IMR-90 (cell line): ENCODE measurements around the gene MFN2. TPM values are rescaled to one million over a fixed set of nuclear protein-coding genes. Genes with fewer than 3 reads are reported as not detected.
A peak's percentile ranks its signal among the peaks of the same experiment; 100 is the strongest.

ENCODE experiments used
- ATAC-seq: fragments of 200-7000 bp; cut with Tn5 transposase; 2 replicates; pipeline ENCODE4 v1.9.1; 2020; ENCODE audit warnings: low read depth, mild to moderate bottlenecking, moderate library complexity
- BruUV-seq: library from RNA; stranded (reverse); fragments of 400-500 nt; replicated peaks from 2 replicates; lab custom pipeline; 2021; lab: Mats Ljungman, UMichigan
- CTCF ChIA-PET: fragments of 300-600 bp; formaldehyde crosslinking; extraction: SDS; loops from one replicate; lab custom pipeline; 2021; ENCODE audit warnings: antibody characterized with exemption; lab: Yijun Ruan, JAX
- POLR2A ChIA-PET: fragments of 300-600 bp; sonication (Branson Sonifier 250); formaldehyde crosslinking; loops from one replicate; lab custom pipeline; 2022; ENCODE audit warnings: antibody characterized with exemption; ENCODE audit not compliant: unreplicated experiment; lab: Charles Lee
- DNase-seq: peaks from one replicate; pipeline ENCODE4 v3.0.0; 2013
- H2AFZ ChIP-seq: replicated peaks from 2 replicates; pipeline ENCODE3; 2013; ENCODE audit warnings: low read length, mild to moderate bottlenecking; ENCODE audit not compliant: poor library complexity
- H2AK5ac ChIP-seq: 2 replicates; pipeline ENCODE4 v1.6.1; 2013; ENCODE audit warnings: low read depth, low read length, inconsistent platforms
- H2AK9ac ChIP-seq: replicated peaks from 2 replicates; pipeline ENCODE3; 2013; ENCODE audit warnings: mild to moderate bottlenecking, low read depth, low read length, moderate library complexity; ENCODE audit not compliant: poor library complexity
- H2BK120ac ChIP-seq: 2 replicates; pipeline ENCODE4 v1.6.1; 2013; ENCODE audit warnings: low read depth, low read length, inconsistent platforms
- H2BK15ac ChIP-seq: 3 replicates; pipeline ENCODE4 v1.6.1; 2013; ENCODE audit warnings: low read depth, low read length, inconsistent platforms
- H2BK20ac ChIP-seq: 2 replicates; pipeline ENCODE4 v1.6.1; 2013; ENCODE audit warnings: low read depth, mild to moderate bottlenecking, inconsistent platforms, low read length, moderate library complexity
- H2BK5ac ChIP-seq: 2 replicates; pipeline ENCODE4 v1.6.1; 2013; ENCODE audit warnings: mild to moderate bottlenecking, low read depth, low read length, inconsistent platforms; ENCODE audit not compliant: poor library complexity, severe bottlenecking
- H3K14ac ChIP-seq: replicated peaks from 2 replicates; pipeline ENCODE4 v1.6.1; 2013; ENCODE audit warnings: low read depth, low read length, inconsistent platforms
- H3K18ac ChIP-seq: 2 replicates; pipeline ENCODE4 v1.6.1; 2013; ENCODE audit warnings: low read depth, low read length, control low read depth
- H3K23ac ChIP-seq: 2 replicates; pipeline ENCODE4 v1.6.1; 2013; ENCODE audit warnings: low read depth, low read length, inconsistent platforms
- H3K27ac ChIP-seq: 2 replicates; pipeline ENCODE4 v1.5.1; 2013; ENCODE audit warnings: mild to moderate bottlenecking, control low read depth, low read length; ENCODE audit not compliant: insufficient read depth
- H3K27me3 ChIP-seq: 2 replicates; pipeline ENCODE4 v1.6.1; 2013; ENCODE audit warnings: low read length; ENCODE audit not compliant: control insufficient read depth, insufficient read depth
- H3K36me3 ChIP-seq: 2 replicates; pipeline ENCODE4 v1.6.1; 2013; ENCODE audit warnings: low read length, mixed read lengths; ENCODE audit not compliant: control insufficient read depth, insufficient read depth
- H3K4ac ChIP-seq: 2 replicates; pipeline ENCODE4 v1.6.1; 2013; ENCODE audit warnings: low read depth, low read length, inconsistent platforms
- H3K4me1 ChIP-seq: 2 replicates; pipeline ENCODE4 v1.6.1; 2013; ENCODE audit warnings: low read length, mixed read lengths; ENCODE audit not compliant: control insufficient read depth, insufficient read depth
- H3K4me2 ChIP-seq: 2 replicates; pipeline ENCODE4 v1.6.1; 2013; ENCODE audit warnings: low read depth, mild to moderate bottlenecking, control low read depth, low read length, moderate library complexity
- H3K4me3 ChIP-seq: 2 replicates; pipeline ENCODE4 v1.5.1; 2013; ENCODE audit warnings: low read depth, mild to moderate bottlenecking, control low read depth, low read length, moderate library complexity; ENCODE audit not compliant: insufficient read depth
- H3K56ac ChIP-seq: 2 replicates; pipeline ENCODE4 v1.6.1; 2013; ENCODE audit warnings: low read length, inconsistent platforms; ENCODE audit not compliant: insufficient read depth; ENCODE audit errors: extremely low read depth
- H3K79me1 ChIP-seq, 2 experiments: 2 replicates each; pipeline ENCODE4 v1.6.1; 2013; ENCODE audit warnings: low read length in 2 of 2, inconsistent platforms in 1 of 2, low read depth in 1 of 2
- H3K9ac ChIP-seq: 2 replicates; pipeline ENCODE4 v1.6.1; 2013; ENCODE audit warnings: low read depth, low read length, control low read depth
- H3K9me1 ChIP-seq: 2 replicates; pipeline ENCODE4 v1.6.1; 2013; ENCODE audit warnings: low read length, inconsistent platforms; ENCODE audit not compliant: insufficient read depth
- H3K9me3 ChIP-seq: 2 replicates; pipeline ENCODE4 v1.6.1; 2013; ENCODE audit warnings: low read length; ENCODE audit not compliant: control insufficient read depth, insufficient read depth
- H4K20me1 ChIP-seq: 2 replicates; pipeline ENCODE4 v1.6.1; 2013; ENCODE audit warnings: low read length, inconsistent platforms; ENCODE audit not compliant: insufficient read depth
- H4K5ac ChIP-seq: 2 replicates; pipeline ENCODE4 v1.6.1; 2013; ENCODE audit warnings: mild to moderate bottlenecking, low read depth, low read length, control low read depth
- H4K8ac ChIP-seq, 2 experiments: 2 replicates each; pipeline ENCODE4 v1.6.1; 2013; ENCODE audit warnings: low read depth in 2 of 2, low read length in 2 of 2, control low read depth in 1 of 2, inconsistent platforms in 1 of 2
- H4K91ac ChIP-seq: 2 replicates; pipeline ENCODE4 v1.6.1; 2013; ENCODE audit warnings: low read depth, low read length, inconsistent platforms; ENCODE audit not compliant: insufficient read depth
- FOS ChIP-seq: fragments of 150-350 bp; IDR thresholded peaks from 2 replicates; pipeline ENCODE4 v1.6.1; 2016; ENCODE audit warnings: low read depth, low read length
- MAFK ChIP-seq: IDR thresholded peaks from 2 replicates; pipeline ENCODE4 v1.6.1; 2012; ENCODE audit warnings: low read depth, low read length, improper control_type of control experiment
- MAZ ChIP-seq: IDR thresholded peaks from 2 replicates; pipeline ENCODE4 v1.6.1; 2012; ENCODE audit warnings: low read depth, mild to moderate bottlenecking, low read length, improper control_type of control experiment, moderate library complexity, borderline replicate concordance
- WGBS, 2 experiments: methylation state at CpG; one replicate each; pipeline versions ENCODE4 v1.1.5 to v1.1.7; 2013; ENCODE audit warnings: missing lambda C conversion rate in 2 of 2; ENCODE audit not compliant: insufficient read length in 1 of 2; ENCODE audit errors: extremely low coverage in 2 of 2; 5-methylcytosine and 5-hydroxymethylcytosine counted together
- dilution Hi-C: fragments of 300-500 bp; cut with HindIII; formaldehyde crosslinking; loops from one replicate; pipeline ENCODE4 v1.14.3; 2018; ENCODE audit warnings: low sequenced_read_pairs; ENCODE audit not compliant: unreplicated experiment
- in situ Hi-C: fragments of 300-500 bp; cut with MboI; formaldehyde crosslinking; loops from 3 replicates; pipeline ENCODE4 v1.14.3; 2019; ENCODE audit warnings: low sequenced_read_pairs, inconsistent platforms, mixed read lengths
- intact Hi-C: fragments of 100-400 bp; cut with micrococcal nuclease; formaldehyde crosslinking; loops from 2 replicates; pipeline ENCODE4 v1.10.0; 2022
- polyA plus RNA-seq, 3 experiments: library from polyadenylated mRNA; depleted of rRNA; stranded (reverse); fragments of >200 nt; gene quantifications; 2 replicates each; pipeline ENCODE4 v1.2.3, GENCODE V29; 2012; ENCODE audit warnings: low replicate concordance in 1 of 3
- total RNA-seq: library from RNA; depleted of rRNA; stranded (reverse); fragments of >200 nt; gene quantifications from 2 replicates; pipeline ENCODE4 v1.2.3, GENCODE V29; 2012
- TF ChIP-seq, protein P1 (sequence below): fragments of 150-350 bp; IDR thresholded peaks from 2 replicates; pipeline ENCODE4 v1.6.1; 2016; ENCODE audit warnings: low read depth, mild to moderate bottlenecking, low read length, moderate library complexity, borderline replicate concordance

MFN2 gene
- total and polyA plus RNA-seq, 2 of the 4 experiments (the other 2 are of a cell fraction) = 52.8 to 84.2 TPM

DNA sequence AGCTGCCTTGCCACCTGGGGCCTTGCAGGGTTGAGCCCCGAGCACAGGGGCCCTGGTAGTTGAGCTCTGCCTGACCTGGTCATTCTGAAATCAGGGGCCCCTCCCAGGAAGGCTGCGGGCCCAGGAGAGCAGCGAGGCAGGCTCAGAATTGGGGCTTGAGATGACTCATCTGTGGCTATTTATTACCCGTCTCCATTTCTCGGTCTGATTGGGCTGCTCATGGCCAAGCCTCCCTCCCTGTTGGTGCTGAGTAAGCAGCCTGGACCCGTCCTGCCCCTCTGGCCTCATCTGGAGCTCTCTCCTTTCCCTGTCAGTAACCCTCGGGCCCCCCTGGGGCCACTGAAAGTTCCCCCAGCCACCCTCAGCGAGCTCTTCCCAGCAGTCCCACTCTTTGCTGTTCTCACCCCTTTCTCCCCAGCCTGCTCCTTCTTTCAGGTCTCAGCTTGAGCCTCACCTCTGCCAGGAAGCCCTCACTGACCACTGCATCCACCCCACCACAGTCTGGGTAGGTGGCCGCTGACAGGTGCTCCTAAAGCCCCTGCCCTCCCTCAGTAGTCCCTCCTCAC is 71.8 kb downstream of the MFN2 start:
- Histone ChIP-seq H2AFZ (peak overlapping the region; percentile 89), H2BK20ac (no peak overlapping the region), H3K14ac (no peak overlapping the region), H3K56ac (no peak overlapping the region), H4K8ac (0 out of 4 replicates have a peak overlapping the region, but pooled peaks of 1 of the 2 experiments have one; percentile 14), H3K4me3 (no peak overlapping the region), H4K5ac (no peak overlapping the region), H3K4ac (peak overlapping the region; percentile 39; the same call in 1 of the 2 replicates), H2AK5ac (no peak overlapping the region), H4K91ac (no peak overlapping the region), H3K27ac (no peak overlapping the region), H2BK120ac (no peak overlapping the region), H4K20me1 (no peaks in the 10 kb centered on the region), H3K9me3 (no peaks in the 10 kb centered on the region), H3K18ac (no peak overlapping the region; the same call in 1 of the 2 replicates), H2BK5ac (no peak overlapping the region), H3K4me1 (peaks cover 5% of the 10 kb centered on the region; the same call in 1 of the 2 replicates), H3K23ac (no peak overlapping the region), H3K27me3 (peaks cover 12% of the 10 kb centered on the region), H3K4me2 (peak overlapping the region; percentile 39; the same call in 1 of the 2 replicates), H2AK9ac (peak overlapping the region; percentile 8), H2BK15ac (no peak overlapping the region), H3K36me3 (no peaks in the 10 kb centered on the region), H3K9ac (no peak overlapping the region), H3K9me1 (0 out of 2 replicates have a peak, but pooled peaks cover under 1% of the 10 kb centered on the region), H3K79me1 (no peaks in the 10 kb centered on the region)
- ChIA-PET CTCF (interaction anchor here (1.1 kb wide), 1 partner anchor 27 kb away, joined by 4 read pairs; no protein-coding TSS in a partner anchor), POLR2A (interaction anchor here (0.6 kb wide), 1 partner anchor 122 kb away, joined by 5 read pairs; no protein-coding TSS in a partner anchor)
- 20% methylated on average over 6 of the region's 9 CpGs; no CpG with 5 or more reads in 1 of the 2 experiments for WGBS, 2 experiments
- ATAC-seq (peak; percentile 99), DNase-seq (peak; percentile 83)
- dilution Hi-C loops = no loop called here
- no TSS peak for BruUV-seq
- in situ Hi-C loops = no loop called here
- peak; percentile 88 for TF ChIP-seq MAFK
- peak; percentile 68; the same call in 1 of the 2 replicates for TF ChIP-seq MAZ
- peak; percentile 85 for TF ChIP-seq FOS
- TF ChIP-seq, protein P1, sequence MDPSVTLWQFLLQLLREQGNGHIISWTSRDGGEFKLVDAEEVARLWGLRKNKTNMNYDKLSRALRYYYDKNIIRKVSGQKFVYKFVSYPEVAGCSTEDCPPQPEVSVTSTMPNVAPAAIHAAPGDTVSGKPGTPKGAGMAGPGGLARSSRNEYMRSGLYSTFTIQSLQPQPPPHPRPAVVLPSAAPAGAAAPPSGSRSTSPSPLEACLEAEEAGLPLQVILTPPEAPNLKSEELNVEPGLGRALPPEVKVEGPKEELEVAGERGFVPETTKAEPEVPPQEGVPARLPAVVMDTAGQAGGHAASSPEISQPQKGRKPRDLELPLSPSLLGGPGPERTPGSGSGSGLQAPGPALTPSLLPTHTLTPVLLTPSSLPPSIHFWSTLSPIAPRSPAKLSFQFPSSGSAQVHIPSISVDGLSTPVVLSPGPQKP = no peak
- intact Hi-C loops = no loop called here
